HG02763 (cell line): Measurements from ENCODE around the gene SPINT1.
"Not testable (repeated sequence)": the region's sequence is repeated elsewhere in the genome, so short reads cannot be mapped to it uniquely, and the experiment has no call there.

Experiments used
- ATAC-seq: cut with Tn5 transposase; IDR thresholded peaks from one replicate; pipeline ENCODE4 v1.9.1; 2021; ENCODE audit warnings: mild to moderate bottlenecking, moderate library complexity; ENCODE audit not compliant: unreplicated experiment

Gene SPINT1

DNA sequence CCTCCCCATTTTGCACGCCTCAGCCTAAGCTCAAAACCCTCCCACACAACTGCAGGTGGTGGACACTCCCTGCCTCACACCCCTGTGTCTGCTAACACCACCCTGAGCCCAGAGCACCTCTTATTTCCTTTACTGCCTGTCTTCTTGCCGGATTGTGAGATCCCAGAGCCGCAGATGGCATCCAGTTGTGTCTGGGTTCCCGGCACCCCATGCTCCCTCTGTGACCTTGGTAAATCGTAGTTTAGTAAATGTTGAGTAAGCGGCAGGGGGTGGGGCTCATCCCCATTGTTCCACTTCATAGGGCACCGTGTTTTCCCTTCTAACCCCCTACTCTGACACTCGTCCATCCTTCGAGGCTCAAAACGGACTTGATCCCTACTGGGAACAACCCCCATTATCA is 14.9 kb downstream of the SPINT1 start:
- no peak for ATAC-seq

DNA sequence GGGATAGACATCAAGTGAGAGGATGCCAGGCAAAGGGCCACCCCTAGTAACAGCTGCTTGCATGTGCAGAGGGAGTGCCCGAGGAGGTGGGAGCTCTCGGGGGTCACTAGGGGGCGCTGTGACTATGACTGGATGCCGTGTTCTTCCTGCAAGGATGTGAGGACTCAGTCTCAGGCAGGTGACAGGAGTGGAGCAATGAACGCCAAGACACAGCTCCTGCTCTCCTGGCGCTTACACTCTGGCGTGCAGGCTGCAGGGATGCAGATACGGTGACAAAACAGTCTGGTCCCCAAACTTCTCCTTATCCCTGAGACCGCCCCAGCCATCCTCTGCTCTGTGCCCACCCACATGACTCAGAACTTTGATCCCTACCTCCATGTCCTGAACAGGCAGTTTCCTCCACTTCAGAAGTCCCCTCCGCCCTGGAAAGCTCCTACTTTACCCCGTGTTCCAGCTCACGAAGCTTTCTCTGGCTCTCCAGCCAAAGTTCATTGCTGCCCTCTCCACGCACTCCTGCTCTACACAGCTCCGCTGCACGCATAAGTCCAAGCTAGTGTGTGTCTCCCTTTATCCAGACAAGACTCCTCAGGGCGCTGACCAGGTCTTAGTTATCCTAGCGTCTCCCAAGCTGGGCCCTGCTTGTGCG is 15.5 kb downstream of the SPINT1 start:
- peak; percentile 59 for ATAC-seq

DNA sequence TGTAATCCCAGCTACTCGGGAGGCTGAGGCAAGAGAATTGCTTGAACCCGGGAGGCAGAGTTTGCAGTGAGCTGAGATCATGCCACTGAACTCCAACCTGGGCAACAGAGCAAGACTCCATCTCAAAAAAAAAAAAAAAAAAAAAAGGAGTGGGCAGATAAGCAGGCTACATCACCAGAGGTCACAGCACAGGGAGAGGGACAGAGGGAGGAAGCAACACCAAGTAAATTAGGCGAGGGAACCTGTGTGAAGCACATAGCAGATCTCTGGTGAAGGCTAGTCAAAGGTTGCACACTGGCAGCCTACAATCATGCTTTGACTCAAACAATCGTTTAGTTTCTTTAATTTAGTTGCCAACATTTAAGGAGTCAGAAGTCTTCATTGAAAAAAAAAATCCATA is 17.3 kb downstream of the SPINT1 start:
- ATAC-seq = not testable (repeated sequence)

DNA sequence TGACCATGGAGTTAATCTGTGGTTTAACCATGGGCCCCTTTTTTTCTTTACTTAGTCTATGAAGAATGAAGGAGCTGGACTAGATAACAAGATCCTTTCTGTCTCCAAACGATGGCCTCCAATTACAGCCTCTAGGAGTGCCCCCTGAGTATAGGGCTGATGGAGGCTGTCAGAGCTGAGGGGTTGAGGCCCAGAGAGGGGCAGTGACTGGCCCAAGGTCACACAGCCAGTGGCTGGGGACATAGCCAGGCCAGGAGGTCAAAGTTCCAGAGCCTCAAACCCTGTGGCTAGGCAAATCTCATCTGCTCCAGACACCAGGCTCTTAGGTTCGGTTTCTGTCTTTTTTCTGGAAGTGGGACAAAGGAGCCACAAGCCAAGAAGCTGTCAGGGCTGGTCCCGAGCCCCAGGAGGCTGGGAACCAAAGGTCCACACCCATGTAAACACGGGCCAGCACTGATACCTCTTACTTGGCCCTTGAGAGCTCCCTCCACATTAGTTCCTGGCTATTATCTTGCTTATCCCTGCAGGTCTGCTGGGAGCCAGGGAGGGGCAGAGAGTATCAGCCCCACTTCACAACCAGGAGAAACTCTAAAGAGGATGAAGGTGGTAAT is 19.9 kb downstream of the SPINT1 start:
- no peak for ATAC-seq

DNA sequence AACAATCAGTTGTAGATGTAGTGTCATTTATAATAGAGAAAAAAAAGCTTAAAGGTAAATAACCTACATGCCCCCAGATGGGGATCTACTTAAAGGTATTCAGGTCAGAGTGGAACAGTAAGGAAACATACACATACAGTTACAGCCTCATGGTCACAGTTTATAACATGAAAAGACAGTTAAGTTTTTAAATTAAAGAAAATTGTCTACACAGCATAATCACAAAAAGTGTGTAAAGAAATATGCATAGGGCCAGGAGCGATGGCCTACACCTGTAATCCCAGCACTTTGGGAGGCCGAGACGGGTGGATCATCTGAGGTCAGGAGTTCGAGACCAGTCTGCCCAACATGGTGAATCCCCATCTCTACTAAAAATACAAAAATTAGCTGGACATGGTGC is 23.4 kb downstream of the SPINT1 start:
- no peak for ATAC-seq

DNA sequence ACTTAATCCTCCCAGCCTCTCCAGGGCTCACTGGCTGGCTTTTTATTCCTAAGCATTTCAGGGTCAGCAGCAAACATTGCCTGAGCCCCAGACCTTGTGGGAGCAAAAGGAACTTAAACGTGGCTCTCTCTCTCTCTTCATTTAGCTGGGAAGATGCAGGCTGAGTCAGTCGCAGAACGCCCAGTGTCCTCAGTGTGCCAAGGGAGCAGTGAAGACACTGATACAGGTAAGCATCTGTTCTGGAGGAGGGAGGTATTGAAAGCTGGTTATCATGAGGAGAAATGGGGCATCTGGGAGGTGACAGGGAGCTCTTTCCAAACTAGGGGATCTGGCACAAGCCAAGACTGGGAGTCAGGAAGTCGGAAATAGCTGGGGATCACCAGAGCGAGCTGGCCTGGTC is 25.8 kb downstream of the SPINT1 start:
- ATAC-seq = no peak

DNA sequence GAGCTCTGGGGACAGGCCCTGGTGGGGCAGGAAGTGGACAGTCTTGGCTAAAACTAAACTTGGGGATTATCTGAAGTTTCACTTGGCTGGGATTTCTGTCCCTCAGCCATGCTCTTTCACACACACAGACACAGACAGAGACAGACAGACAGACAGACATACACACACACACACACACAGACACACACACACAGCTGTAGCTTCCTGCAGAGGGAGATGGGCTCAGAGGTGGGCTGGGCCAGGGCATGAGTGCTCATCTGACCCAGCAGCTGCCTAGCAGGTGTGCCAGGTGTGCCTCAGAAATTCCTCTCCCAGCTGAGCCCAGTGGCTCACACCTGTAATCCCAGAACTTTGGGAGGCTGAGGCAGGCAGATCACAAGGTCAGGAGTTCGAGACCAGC is 26.9 kb downstream of the SPINT1 start:
- ATAC-seq = no peak

DNA sequence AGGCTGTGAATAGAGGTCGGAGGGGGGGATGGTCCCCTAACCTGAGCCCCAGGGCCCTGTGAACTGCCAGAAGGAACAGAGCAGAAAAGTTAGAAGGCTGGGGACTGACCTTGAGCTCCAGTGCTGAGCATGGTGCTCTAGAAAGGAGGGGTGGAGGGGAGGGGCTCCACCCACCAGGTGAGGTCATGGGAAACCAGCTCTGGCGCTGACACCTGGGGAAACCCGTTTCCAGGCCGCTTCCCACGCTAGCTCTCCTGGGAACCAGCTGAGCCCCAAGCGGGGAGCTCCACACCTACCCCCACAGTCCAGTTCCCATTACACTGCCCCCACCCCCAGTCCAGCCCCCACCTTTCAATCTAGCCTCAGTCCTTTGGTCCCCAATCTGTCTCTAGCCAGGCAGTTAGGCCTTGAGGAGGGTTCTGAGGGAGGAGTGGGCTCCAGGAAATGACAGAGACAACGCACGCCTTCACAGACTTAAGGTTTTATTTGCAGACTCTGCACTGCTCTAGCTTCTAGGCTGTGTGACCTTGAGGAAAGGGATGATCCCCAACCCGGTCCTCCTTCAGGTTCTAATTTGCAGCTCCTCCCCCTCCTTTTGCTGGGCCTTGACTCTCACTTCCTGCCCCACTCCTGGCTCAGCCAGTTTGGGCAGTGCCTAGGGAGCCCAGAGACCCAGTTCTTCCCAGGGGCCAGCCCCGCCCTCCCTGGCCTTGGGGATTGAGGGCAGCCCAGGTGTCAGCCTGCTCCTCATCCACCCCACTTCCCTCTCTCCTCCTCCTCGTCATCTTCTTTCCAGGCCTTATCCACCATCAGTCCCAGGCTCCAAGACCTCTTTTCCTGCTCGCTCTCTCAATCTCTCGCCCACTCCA is 28.1 kb downstream of the SPINT1 start:
- no peak for ATAC-seq

DNA sequence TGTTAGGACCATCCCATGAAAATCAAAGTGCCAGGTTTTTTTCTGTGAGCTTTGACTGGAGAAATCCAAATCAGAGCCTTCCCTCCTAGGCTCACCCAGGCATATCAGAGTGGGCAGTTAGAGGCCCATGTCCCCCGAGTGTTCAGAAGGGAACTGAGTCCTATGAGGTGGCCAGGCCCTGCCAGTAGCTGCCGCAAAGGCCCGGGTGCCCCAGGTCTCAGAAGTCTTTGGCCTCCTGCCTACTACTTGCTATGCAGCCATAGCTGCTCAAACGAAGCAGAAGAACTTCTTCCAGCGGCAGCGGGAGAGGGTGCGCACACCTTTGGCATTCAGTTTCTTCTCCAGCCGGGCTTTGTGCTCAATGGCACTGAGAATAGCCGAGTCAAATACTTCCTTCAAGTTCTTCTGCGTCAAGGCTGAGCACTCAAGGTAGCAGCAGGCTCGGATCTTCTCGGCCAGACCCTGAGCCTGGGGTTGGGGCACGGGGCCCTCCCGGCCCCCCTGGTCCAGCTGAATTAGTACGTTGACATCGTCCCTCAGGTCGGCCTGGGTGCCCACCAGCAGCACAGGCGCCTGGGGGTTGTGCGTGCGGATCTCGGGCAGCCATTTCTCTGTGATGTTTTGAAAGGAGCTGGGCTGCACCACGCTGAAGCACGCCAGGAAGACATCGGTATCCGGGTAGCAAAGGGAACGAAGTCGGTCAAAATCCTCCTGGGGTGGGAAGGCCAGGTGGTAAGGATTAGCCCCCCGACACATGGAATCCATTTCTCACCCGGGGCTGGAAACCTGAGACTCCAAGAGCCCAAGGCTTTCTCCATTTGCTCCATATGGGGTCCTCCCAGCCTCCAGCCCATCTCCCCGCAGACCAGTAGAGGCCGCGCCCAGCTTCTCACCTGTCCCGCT is 29.2 kb downstream of the SPINT1 start:
- no peak for ATAC-seq

DNA sequence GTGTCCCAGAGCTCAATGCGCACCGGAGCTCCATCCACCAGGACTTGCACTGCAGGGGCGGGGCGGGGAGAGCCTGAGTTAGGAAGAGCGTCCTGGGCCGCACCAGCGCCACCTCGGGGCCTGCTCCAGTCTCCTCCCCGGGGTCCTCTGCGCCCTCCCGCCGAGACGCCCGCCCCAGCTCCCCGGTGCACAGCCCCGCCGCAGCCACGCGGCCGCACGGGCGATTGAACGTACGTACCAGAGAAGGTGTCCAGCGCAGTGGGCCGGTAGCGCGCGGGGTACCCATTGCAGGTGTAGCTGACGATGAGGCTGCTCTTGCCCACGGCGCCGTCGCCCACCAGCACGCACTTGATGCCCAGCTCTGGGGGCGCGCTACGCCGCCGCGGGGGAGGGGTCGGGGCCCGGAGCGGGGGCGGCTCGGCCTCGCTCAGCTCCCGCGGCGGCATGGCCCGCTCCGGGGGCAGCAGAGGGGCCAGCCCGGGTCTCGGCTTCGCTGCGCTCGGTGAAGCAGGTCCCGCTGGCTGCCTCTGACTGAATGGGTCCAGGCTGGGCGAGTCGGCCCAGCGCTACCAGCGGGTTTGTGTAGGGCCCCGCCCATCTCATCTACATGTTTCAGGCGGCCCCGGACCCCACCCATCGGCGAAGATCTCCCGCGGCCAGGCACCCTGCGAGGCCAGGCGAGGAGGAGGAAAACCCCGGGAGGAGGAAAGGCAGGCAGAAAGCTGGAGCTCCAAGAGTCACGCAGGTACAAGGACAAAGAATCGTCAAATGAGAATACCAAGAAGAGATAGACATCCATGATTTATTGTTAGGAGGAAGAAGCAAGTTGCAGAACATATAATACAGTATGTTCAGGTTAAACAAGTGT is 30.1 kb downstream of the SPINT1 start, which contains the start of gene RHOV:
TSS of gene RHOV (minus strand) at position 541 of the 868 bp plus-strand sequence. CDS start at position 446, 95 bp downstream.
- ATAC-seq = peak; percentile 52

DNA sequence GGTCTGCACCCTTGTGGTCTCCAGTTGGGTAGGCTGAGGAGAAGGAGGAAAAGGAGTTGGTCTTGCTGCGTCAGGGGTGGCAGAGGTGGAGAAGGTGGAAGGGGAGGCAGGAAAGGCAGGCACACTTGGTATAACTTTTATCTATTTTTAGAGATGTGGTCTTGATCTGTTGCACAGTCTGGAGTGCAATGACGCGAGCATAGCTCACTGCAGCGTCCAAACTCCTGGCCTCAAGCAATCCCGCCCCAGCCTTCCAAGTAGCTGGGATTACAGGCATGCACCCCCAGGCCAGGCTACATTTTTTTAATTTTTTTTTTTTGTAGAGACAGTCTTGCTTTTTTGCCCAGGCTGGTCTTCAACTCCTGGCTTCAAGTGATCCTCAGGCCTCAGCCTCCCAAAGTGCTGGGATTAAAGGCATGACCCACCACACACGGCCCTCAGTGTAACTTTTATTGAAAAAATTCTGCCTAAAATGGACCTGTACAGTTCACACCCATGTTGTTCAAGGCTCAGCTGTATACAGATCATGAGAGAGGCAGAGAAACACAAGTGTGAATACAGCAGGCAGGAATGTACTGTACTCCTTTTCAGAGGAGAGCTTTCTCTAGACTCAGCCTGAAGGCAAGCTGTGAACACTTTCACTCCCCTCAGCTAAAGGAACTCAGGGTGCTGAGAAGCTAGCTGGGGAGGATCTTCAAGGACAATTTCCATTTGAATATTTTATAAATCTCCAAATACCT is 32.3 kb downstream of the SPINT1 start:
- no peak for ATAC-seq

DNA sequence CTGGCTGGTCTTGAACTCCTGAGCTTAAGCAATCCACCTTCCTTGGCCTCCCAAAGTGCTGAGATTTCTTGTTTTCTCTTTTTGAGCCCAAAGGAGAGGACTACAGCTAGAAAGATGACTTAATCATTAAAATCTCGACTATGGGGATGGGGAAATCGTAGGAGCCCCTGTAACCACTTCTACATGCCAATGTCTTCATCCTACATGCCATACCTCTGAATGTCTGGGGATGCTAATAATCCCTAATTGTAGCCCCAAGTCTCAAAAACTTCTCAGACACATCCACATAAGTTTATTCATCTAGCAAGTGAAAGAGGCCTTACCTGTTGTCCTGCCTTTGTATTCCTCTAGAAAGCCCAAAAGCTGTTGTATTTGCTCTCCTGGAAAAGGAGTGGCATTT is 33.8 kb downstream of the SPINT1 start:
- ATAC-seq = no peak

DNA sequence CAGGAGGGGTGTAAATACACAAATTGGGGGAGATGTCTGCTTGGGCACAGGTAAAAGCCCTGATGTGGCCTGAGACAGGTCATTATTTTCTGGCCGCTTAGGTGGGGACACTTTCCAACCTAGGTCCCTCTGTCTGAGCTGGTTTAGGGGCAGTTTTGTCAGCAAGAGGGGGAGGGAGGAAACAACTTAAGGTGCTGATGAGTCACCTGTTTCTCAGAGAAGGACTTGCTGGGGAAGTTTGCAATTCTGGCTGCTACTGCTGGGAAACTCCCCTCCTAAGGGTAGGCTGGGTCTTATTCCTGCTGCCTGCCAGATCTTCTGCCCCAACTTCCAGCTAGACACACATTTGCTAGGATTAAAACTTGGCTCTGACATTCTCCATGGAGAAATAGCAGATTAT is 34.9 kb downstream of the SPINT1 start:
- ATAC-seq = no peak

DNA sequence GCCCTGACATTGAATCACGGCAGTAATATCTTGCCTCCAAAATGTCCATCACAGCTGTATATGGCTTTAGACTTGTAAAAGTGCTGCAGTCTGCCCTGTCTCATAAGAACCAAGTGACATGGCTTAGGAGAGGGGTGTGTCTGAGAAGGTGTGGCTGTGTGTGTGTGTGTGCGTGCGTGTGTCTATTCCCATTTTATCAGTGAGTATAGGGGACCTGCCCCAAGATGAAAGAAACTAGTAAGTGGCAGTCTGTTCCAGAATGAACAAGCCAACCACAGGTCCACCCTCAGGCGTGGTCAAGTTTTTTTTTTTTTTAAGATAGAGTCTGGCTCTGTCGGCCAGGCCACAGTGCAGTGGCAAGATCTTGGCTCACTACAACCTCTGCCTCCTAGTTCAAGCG is 35.8 kb downstream of the SPINT1 start:
- ATAC-seq = no peak

DNA sequence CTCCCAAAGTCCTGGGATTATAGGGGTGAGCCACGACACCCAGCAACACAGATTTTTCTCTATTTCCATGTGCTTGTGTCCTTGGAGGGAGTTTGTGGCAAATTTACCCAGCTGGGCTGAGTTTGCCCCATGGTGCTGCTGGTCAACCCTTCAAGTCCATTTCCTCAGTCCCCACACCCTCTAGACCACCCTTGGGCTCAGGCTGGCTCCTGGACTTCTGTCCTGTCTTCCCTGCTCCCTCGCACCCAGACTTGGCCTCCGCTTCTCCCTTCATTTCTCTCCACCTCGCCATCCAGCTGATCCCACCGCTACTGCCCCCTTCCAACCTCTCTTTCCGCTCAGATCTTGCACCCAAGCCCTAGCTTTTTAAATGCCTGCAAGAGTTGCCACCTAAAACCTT is 37.5 kb downstream of the SPINT1 start:
- ATAC-seq = no peak

DNA sequence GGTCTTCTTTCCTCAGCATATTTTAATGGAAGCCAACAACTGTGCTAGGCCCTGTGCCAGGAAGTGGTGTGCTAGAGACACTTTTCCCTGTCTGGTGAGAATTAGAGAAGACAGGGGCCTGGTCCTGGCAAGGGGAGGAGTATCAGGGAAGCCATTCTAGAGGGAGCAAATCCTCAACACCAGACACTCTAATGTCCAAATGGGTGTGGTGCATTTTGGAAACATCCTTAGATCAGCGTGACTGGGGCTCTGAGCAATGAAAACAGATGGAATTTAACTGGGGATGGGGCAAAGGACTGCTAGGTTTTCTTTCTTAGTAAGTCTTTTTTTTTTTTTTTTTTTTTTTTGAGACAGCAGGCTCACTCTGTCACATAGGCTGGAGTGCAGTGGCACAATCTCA is 42.7 kb downstream of the SPINT1 start:
- ATAC-seq = no peak

DNA sequence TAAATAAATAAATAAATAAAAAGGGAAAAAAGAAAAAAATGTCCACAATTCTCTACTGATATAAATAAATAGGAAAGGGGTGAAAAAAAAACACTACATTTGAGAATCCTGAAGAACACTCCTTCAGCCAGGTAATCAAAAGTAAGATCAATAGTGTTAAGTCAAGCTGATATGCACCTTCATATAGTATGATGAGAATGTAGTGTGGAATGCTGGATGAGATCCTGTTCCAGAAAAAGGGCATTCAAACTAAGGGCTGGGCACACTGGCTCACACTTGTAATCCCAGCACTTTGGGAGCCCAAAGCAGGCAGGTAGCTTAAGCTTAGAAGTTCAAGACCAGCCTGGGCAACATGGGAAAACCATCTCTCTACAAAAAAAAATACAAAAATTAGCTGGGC is 45.3 kb downstream of the SPINT1 start:
- ATAC-seq = no peak

DNA sequence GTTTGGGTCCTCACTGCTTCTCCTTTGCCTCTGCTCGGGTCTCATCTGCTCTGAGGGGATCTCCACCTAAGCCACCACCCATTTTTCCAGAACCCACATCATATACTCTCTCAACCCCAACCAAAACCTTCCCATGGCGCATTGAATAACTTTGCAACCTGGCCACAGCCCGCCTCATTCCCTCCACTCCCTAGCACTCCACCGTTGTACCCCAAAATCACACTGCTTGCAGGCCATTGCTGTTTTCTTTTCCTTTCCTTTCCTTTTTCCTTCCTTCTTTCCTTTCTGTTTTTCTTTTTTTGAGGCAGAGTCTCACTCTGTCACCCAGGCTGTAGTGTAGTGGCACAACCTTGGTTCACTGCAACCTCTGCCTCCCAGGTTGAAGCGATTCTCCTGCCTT is 47.3 kb downstream of the SPINT1 start:
- ATAC-seq = no peak

DNA sequence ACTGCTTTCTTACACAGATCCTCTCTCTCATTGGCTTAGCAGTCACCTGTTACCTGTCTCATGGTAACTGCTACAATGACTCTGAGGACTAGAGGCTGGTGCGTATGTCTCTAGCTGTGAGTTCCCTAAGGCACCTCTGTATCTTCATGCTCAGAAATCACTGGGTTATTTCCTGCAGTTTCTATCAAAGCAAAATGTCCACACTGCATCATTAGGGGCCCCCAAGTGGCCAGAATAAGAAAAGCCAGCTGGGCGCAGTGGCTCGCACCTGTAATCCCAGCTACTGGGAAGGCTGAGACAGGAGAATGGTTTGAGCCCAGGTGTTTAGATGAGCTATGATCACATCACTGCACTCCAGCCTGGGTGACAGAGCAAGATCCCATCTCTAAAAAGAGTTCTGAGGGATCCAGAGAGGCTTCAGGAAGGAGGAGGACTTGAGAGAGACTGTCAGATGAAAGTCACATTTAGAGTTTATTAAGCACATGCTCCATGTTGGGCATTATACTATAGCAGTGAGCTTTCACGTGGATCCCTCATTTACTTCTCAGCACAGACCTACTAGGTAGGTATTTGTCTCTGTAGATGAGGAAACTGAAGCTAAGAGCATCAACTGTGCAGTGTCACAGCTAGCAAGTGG is 48.1 kb downstream of the SPINT1 start:
- ATAC-seq = no peak
